ENCODE data around the gene KRTAP10-7.

DNA sequence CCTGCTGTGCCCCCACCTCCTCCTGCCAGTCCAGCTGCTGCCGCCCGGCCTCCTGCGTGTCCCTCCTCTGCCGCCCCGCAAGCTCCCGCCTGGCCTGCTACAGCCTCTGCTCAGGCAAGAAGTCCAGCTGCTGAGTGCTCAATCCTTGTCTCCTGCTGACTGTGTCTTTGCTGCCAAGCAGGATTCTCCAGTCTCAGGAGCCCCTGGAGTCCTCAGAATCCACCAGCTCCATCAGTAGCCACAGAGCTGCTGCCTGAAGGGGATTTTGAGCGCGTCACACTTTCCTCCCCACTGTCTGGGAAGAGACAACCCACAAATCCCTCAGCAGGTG is 46.8 kb downstream of the KRTAP10-7 start:
- TF ChIP-seq, protein P1, sequence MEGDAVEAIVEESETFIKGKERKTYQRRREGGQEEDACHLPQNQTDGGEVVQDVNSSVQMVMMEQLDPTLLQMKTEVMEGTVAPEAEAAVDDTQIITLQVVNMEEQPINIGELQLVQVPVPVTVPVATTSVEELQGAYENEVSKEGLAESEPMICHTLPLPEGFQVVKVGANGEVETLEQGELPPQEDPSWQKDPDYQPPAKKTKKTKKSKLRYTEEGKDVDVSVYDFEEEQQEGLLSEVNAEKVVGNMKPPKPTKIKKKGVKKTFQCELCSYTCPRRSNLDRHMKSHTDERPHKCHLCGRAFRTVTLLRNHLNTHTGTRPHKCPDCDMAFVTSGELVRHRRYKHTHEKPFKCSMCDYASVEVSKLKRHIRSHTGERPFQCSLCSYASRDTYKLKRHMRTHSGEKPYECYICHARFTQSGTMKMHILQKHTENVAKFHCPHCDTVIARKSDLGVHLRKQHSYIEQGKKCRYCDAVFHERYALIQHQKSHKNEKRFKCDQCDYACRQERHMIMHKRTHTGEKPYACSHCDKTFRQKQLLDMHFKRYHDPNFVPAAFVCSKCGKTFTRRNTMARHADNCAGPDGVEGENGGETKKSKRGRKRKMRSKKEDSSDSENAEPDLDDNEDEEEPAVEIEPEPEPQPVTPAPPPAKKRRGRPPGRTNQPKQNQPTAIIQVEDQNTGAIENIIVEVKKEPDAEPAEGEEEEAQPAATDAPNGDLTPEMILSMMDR (conservative IDR thresholded peaks at IDR 0.05 in 1 of 2, IDR thresholded peaks at IDR 0.05 in 1 of 2; ENCODE audit: low read depth in 1 of 2, low read length in 2 of 2): no peak
- TF ChIP-seq EZH2 (IDR thresholded peaks at IDR 0.05; ENCODE audit: low read length, missing control alignments): no peak
